ENCODE data around the gene EMC9. TPM values are rescaled to one million over a fixed set of nuclear protein-coding genes. Genes with fewer than 3 reads are reported as not detected.
A peak's percentile ranks its signal among the peaks of the same experiment; 100 is the strongest.

EMC9 gene
- total and polyA plus RNA-seq, 2 donors (not counting 1 experiment from before 2014, with no cell fraction given), result 24.7 to 25.9 TPM

DNA sequence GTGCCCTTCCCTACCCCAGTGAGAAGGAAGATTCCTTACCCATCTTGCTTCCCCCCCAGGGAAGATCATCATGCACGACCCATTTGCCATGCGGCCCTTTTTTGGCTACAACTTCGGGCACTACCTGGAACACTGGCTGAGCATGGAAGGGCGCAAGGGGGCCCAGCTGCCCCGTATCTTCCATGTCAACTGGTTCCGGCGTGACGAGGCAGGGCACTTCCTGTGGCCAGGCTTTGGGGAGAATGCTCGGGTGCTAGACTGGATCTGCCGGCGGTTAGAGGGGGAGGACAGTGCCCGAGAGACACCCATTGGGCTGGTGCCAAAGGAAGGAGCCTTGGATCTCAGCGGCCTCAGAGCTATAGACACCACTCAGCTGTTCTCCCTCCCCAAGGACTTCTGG lies 37.9 kb downstream of the EMC9 start:
- 97% methylated on average over 12 of the region's 13 CpGs for WGBS (ENCODE audit: insufficient coverage)
- ChIA-PET POLR2A (interaction anchor here (0.5 kb wide), 1 partner anchor 43 kb away, joined by 4 read pairs; the partner anchor contains the start of gene PSME2), CTCF (interaction anchor here (1.9 to 11.7 kb wide), 2 partner anchors 10 to 11 kb away, joined by 9 to 292 read pairs; partner anchors contain the start of genes DCAF11, NRL and PCK2)
- H3K27me3 ChIP-seq (replicated peaks in 1 of 4; ENCODE audit: control extremely low read depth in 1 of 4, control insufficient read depth in 3 of 4, insufficient read depth in 4 of 4, low read length in 3 of 4), result no peaks in the 10 kb centered on the region
- no peaks in the 10 kb centered on the region for H3K27me3 Mint-ChIP-seq
- peak overlapping the region; percentile 34 for H3K27ac Mint-ChIP-seq
- H3K9me3 Mint-ChIP-seq (ENCODE audit: insufficient read depth), result no peaks in the 10 kb centered on the region
- DNase-seq (no peak), ATAC-seq (ENCODE audit: low read depth) (no peak)
- H3K4me3 ChIP-seq (ENCODE audit: control extremely low read depth in 1 of 5, extremely low read depth in 1 of 5, insufficient read depth in 1 of 5, low read depth in 2 of 5, low read length in 4 of 5), result no peak overlapping the region
- no peak overlapping the region for H3K27ac ChIP-seq (ENCODE audit: low read length in 2 of 2)
- H3K4me3 Mint-ChIP-seq, result no peak overlapping the region
- no peak overlapping the region for H2AFZ ChIP-seq (ENCODE audit: insufficient read depth, low read depth, low read length, poor library complexity, severe bottlenecking)
- peaks cover under 1 to 55% of the 10 kb centered on the region in 2 experiments for H3K36me3 ChIP-seq (replicated peaks in 1 of 2; ENCODE audit: control extremely low read depth in 1 of 2, control insufficient read depth in 1 of 2, extremely low read depth in 1 of 2, insufficient read depth in 2 of 2, low read length in 1 of 2)
- peaks cover 17% of the 10 kb centered on the region for H3K79me2 ChIP-seq (ENCODE audit: control insufficient read depth, insufficient read depth, low read length)
- peaks cover 3% of the 10 kb centered on the region for H3K4me1 Mint-ChIP-seq
- no peak overlapping the region for H3K4me2 ChIP-seq (replicated peaks; ENCODE audit: low read depth, low read length, poor library complexity, severe bottlenecking)
- H3K9me3 ChIP-seq (ENCODE audit: control extremely low read depth in 1 of 3, control insufficient read depth in 2 of 3, insufficient read depth in 1 of 3, low read length in 2 of 3), result no peaks in the 10 kb centered on the region
- peaks cover under 1 to 2% of the 10 kb centered on the region in 2 donors for H3K4me1 ChIP-seq (ENCODE audit: control insufficient read depth in 2 of 2, insufficient read depth in 2 of 2, low read length in 2 of 2)
- TF ChIP-seq, protein P1, sequence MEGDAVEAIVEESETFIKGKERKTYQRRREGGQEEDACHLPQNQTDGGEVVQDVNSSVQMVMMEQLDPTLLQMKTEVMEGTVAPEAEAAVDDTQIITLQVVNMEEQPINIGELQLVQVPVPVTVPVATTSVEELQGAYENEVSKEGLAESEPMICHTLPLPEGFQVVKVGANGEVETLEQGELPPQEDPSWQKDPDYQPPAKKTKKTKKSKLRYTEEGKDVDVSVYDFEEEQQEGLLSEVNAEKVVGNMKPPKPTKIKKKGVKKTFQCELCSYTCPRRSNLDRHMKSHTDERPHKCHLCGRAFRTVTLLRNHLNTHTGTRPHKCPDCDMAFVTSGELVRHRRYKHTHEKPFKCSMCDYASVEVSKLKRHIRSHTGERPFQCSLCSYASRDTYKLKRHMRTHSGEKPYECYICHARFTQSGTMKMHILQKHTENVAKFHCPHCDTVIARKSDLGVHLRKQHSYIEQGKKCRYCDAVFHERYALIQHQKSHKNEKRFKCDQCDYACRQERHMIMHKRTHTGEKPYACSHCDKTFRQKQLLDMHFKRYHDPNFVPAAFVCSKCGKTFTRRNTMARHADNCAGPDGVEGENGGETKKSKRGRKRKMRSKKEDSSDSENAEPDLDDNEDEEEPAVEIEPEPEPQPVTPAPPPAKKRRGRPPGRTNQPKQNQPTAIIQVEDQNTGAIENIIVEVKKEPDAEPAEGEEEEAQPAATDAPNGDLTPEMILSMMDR (IDR thresholded peaks at IDR 0.05), result no peak
- intact Hi-C loops (cut with micrococcal nuclease), result loop anchor here (10.0 kb wide), 1 partner anchor 119 kb away; the partner anchor contains the start of gene DHRS4L2
- peaks cover 7% of the 10 kb centered on the region for H4K20me1 ChIP-seq (ENCODE audit: control insufficient read depth, insufficient read depth, low read length, poor library complexity, severe bottlenecking)
- H3K9ac ChIP-seq (ENCODE audit: low read length), result no peak overlapping the region

DNA sequence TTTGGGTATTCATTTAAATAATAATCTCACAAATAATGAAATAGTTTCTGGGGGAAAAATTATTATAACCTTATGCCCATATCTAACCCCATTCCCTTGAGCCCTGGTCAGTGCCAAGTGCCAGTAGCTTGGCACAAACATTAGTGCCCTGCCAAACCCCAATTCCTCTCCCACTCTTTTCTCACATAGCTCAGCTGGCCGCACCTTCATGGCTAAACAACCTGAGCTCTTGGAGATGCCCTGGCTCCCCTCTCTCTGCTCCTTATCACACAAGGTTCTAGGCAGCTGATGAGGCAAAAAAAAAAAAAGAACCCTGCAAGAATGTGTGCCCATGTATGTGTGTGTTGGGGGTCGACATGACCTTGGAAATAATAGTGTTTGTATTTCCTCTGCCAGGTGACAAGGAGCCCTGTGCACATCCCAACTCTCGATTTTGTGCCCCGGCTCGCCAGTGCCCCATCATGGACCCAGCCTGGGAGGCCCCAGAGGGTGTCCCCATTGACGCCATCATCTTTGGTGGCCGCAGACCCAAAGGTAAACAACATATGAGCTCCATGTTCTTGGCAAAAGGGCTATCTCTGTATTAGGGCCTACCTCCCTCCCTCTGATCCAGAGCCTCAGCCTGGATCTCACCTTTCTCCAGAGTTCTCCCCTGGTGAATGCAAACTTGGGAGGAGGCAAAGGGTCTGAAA lies 38.9 kb downstream of the EMC9 start:
- POLR2A ChIA-PET, result interaction anchor here (0.5 to 0.7 kb wide), 2 partner anchors 19 to 44 kb away, joined by 4 read pairs; partner anchors contain the start of gene PSME2
- ATAC-seq (ENCODE audit: low read depth) (no peak), DNase-seq (no peak)
- WGBS (ENCODE audit: insufficient coverage), result 96% methylated on average over 7 of the region's 7 CpGs
- no peaks in the 10 kb centered on the region for H3K4me1 Mint-ChIP-seq
- no peak overlapping the region for H3K27ac ChIP-seq (ENCODE audit: low read length in 2 of 2)
- TF ChIP-seq EZH2 (IDR thresholded peaks at IDR 0.05; ENCODE audit: borderline replicate concordance, insufficient read depth, low read depth, low read length, poor library complexity, severe bottlenecking), result no peak
- no peak overlapping the region for H3K27ac Mint-ChIP-seq
- H3K4me3 ChIP-seq (ENCODE audit: control extremely low read depth in 1 of 5, extremely low read depth in 1 of 5, insufficient read depth in 1 of 5, low read depth in 2 of 5, low read length in 4 of 5), result no peak overlapping the region
- no peaks in the 10 kb centered on the region for H3K9me3 Mint-ChIP-seq (ENCODE audit: insufficient read depth)
- no peak overlapping the region for H2AFZ ChIP-seq (ENCODE audit: insufficient read depth, low read depth, low read length, poor library complexity, severe bottlenecking)
- H3K27me3 Mint-ChIP-seq, result no peaks in the 10 kb centered on the region
- H3K27me3 ChIP-seq (replicated peaks in 1 of 4; ENCODE audit: control extremely low read depth in 1 of 4, control insufficient read depth in 3 of 4, insufficient read depth in 4 of 4, low read length in 3 of 4), result no peaks in the 10 kb centered on the region
- H3K4me2 ChIP-seq (replicated peaks; ENCODE audit: low read depth, low read length, poor library complexity, severe bottlenecking), result no peak overlapping the region
- H3K4me1 ChIP-seq (ENCODE audit: control insufficient read depth in 2 of 2, insufficient read depth in 2 of 2, low read length in 2 of 2), result no peaks in the 10 kb centered on the region
- peaks cover 2 to 63% of the 10 kb centered on the region in 2 experiments for H3K36me3 ChIP-seq (replicated peaks in 1 of 2; ENCODE audit: control extremely low read depth in 1 of 2, control insufficient read depth in 1 of 2, extremely low read depth in 1 of 2, insufficient read depth in 2 of 2, low read length in 1 of 2)
- no peak overlapping the region for H3K4me3 Mint-ChIP-seq
- H4K20me1 ChIP-seq (ENCODE audit: control insufficient read depth, insufficient read depth, low read length, poor library complexity, severe bottlenecking), result peaks cover 7% of the 10 kb centered on the region
- H3K9ac ChIP-seq (ENCODE audit: low read length), result no peak overlapping the region
- H3K9me3 ChIP-seq (ENCODE audit: control extremely low read depth in 1 of 3, control insufficient read depth in 2 of 3, insufficient read depth in 1 of 3, low read length in 2 of 3), result no peaks in the 10 kb centered on the region
- peaks cover 22% of the 10 kb centered on the region for H3K79me2 ChIP-seq (ENCODE audit: control insufficient read depth, insufficient read depth, low read length)
- intact Hi-C loops (cut with micrococcal nuclease), result loop anchor here (10.0 kb wide), 1 partner anchor 118 kb away; the partner anchor contains the start of gene DHRS4L2
- CTCF ChIA-PET, result interaction anchor here (0.6 to 11.7 kb wide), 6 partner anchors 9 to 1043 kb away, joined by 3 to 292 read pairs (median 6); partner anchors contain the start of genes DCAF11, NRL, PCK2 and TINF2
